ENCODE measurements around the gene ADAMTS16. TPM values are rescaled to one million over a fixed set of nuclear protein-coding genes. Genes with fewer than 3 reads are reported as not detected.

Gene ADAMTS16
- total RNA-seq, 1 donor from 2014 or later = 5.7 TPM

DNA sequence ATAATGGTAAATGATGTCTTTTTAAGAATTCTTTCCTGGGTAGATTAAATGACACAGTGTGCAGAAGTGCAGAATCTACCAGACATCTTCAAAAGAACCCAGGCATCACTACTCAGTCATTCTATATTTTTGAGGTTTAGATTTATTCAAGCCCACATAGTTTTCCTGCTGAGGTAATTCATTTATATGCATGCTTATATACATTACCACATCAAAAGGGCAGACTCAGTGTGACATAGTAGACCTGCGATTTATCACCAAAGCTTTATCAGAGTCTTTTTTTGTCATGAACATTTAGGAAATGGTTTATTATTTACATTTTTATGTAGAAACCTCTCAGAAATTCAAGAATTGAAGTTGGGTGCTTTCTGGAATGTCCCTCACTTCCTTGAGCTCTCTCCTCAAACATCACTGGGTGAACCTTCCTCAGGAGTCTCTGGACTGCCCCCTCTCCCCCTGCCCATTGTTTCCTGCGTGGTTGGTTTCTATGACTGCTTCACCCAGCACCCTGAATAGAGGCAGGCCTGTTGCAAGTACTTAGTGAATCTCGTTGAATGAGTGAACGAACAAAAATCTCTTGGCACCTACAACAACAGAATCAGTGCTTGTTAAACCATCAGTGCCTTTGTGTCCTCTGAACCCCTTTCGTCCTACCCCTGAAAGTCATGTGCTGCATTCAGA lies 42.5 kb downstream of the ADAMTS16 start:
- H3K36me3 ChIP-seq (ENCODE audit: control insufficient read depth in 3 of 3, insufficient read depth in 3 of 3, low read length in 3 of 3) = no peaks in the 10 kb centered on the region
- H3K27me3 ChIP-seq (ENCODE audit: control insufficient read depth in 3 of 3, insufficient read depth in 3 of 3, low read length in 3 of 3) = no peaks in the 10 kb centered on the region
- H3K9me3 ChIP-seq (ENCODE audit: control insufficient read depth in 3 of 3, low read length in 3 of 3) = no peaks in the 10 kb centered on the region
- no peak overlapping the region for H3K9ac ChIP-seq (ENCODE audit: low read depth in 1 of 3, low read length in 3 of 3)
- no peak overlapping the region for H3K27ac ChIP-seq (ENCODE audit: low read depth, low read length)
- H3K4me3 ChIP-seq (ENCODE audit: low read length in 3 of 3) = no peak overlapping the region
- H3K4me1 ChIP-seq (ENCODE audit: control insufficient read depth in 3 of 3, insufficient read depth in 3 of 3, low read length in 3 of 3) = no peaks in the 10 kb centered on the region

DNA sequence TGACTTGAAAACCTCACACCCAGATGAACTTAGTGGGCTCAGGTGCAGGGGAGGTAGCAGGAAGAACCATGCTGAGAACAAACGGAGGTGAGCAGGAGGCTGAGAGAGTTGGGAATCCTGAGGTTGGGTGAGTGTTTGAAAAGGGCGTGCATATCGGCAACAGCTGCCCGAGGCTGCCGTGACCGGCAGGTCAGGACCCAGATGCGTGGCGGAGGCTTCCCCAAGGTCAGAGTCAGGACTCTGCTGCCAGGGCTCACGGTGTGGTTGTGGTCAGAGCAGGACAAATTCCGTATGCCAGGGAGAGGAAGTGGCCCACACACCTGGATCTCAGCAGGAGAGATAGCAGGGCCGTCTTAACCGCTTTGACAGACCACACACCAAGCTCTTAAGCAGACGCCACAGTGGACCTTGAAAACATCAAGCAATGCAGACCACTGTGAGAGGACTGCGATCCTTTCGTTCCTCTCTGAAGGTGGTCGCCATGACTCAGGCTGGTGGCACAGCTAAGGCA lies 43.1 kb downstream of the ADAMTS16 start:
- no peaks in the 10 kb centered on the region for H3K4me1 ChIP-seq (ENCODE audit: control insufficient read depth in 3 of 3, insufficient read depth in 3 of 3, low read length in 3 of 3)
- no peaks in the 10 kb centered on the region for H3K27me3 ChIP-seq (ENCODE audit: control insufficient read depth in 3 of 3, insufficient read depth in 3 of 3, low read length in 3 of 3)
- H3K36me3 ChIP-seq (ENCODE audit: control insufficient read depth in 3 of 3, insufficient read depth in 3 of 3, low read length in 3 of 3) = no peaks in the 10 kb centered on the region
- no peak overlapping the region for H3K9ac ChIP-seq (ENCODE audit: low read depth in 1 of 3, low read length in 3 of 3)
- no peak overlapping the region for H3K4me3 ChIP-seq (ENCODE audit: low read length in 3 of 3)
- no peak overlapping the region for H3K27ac ChIP-seq (ENCODE audit: low read depth, low read length)
- no peaks in the 10 kb centered on the region for H3K9me3 ChIP-seq (ENCODE audit: control insufficient read depth in 3 of 3, low read length in 3 of 3)

DNA sequence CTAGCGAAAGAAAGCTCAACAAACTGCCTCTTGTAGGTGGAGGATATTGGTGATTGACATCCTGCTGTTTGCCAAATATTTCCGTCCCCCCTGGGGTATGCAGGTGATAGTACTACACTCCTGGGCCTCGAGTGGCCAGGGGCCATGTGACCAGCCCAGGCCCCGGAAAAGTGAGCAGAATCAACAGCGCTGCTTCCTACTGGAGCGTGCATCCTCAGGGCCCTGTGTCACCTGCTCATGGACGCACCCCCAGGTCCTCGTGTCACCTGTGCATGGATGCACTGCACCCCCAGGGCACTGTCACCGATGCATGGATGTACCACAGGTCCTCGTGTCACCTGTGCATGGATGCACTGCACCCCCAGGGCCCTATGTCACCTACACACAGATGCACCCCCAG lies 43.8 kb downstream of the ADAMTS16 start:
- H3K36me3 ChIP-seq (ENCODE audit: control insufficient read depth in 3 of 3, insufficient read depth in 3 of 3, low read length in 3 of 3) = no peaks in the 10 kb centered on the region
- H3K27me3 ChIP-seq (ENCODE audit: control insufficient read depth in 3 of 3, insufficient read depth in 3 of 3, low read length in 3 of 3) = no peaks in the 10 kb centered on the region
- H3K9ac ChIP-seq (ENCODE audit: low read depth in 1 of 3, low read length in 3 of 3) = no peak overlapping the region
- H3K27ac ChIP-seq (ENCODE audit: low read depth, low read length) = no peak overlapping the region
- no peaks in the 10 kb centered on the region for H3K9me3 ChIP-seq (ENCODE audit: control insufficient read depth in 3 of 3, low read length in 3 of 3)
- no peak overlapping the region for H3K4me3 ChIP-seq (ENCODE audit: low read length in 3 of 3)
- no peaks in the 10 kb centered on the region for H3K4me1 ChIP-seq (ENCODE audit: control insufficient read depth in 3 of 3, insufficient read depth in 3 of 3, low read length in 3 of 3)

DNA sequence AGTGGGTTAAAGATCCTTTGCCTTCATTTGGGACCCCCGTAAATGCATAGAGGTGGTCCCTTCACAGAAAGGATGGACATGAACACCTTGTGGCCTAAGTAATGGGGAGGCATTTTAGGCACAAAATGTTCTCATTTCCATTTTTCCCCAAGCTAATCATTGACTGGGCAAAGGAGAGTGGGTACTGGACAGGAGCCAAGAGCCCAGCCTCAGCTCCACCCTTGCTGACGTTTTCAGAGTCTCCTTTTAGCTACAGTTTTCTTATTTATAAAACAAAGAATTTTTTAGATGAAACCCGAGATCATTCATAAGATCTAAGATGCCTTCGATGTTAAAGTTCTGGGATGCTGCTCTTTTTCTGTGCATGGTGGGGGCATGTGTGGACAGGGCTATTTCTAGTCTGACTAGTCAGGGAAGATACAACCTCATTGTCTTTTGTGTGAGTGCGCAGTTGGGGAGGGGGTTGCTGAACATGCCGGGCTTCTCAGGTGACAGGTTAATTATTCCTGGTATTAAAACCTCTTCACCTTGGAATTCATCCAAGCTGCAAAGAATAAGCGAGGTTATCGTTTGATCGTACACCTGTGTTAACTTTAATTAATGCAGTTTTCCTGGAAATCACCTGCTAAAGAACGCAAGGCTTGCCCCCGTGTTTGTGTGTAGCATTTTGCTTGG lies 48.4 kb downstream of the ADAMTS16 start:
- no peak overlapping the region for H3K9ac ChIP-seq (ENCODE audit: low read depth in 1 of 3, low read length in 3 of 3)
- no peaks in the 10 kb centered on the region for H3K4me1 ChIP-seq (ENCODE audit: control insufficient read depth in 3 of 3, insufficient read depth in 3 of 3, low read length in 3 of 3)
- no peak overlapping the region for H3K4me3 ChIP-seq (ENCODE audit: low read length in 3 of 3)
- no peak overlapping the region for H3K27ac ChIP-seq (ENCODE audit: low read depth, low read length)
- no peaks in the 10 kb centered on the region for H3K36me3 ChIP-seq (ENCODE audit: control insufficient read depth in 3 of 3, insufficient read depth in 3 of 3, low read length in 3 of 3)
- no peaks in the 10 kb centered on the region for H3K9me3 ChIP-seq (ENCODE audit: control insufficient read depth in 3 of 3, low read length in 3 of 3)
- no peaks in the 10 kb centered on the region for H3K27me3 ChIP-seq (ENCODE audit: control insufficient read depth in 3 of 3, insufficient read depth in 3 of 3, low read length in 3 of 3)

DNA sequence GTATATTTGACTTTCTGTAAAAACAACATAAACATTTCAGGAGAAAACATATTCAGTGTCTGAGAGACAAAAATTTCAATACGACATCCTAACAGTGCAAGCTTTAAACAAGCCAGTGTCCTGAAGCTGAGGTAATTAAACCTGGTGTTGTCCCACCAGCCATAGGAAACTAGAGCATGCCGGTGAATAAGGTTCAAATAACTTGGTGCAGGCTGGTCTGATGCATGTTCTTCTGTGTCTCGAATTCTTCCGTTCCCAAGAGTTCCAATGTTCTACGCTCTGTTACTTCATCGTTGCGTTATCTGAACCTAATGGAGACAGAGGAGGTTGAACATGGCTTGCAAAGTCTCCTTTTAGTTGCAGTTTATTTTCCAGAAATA lies 48.9 kb downstream of the ADAMTS16 start:
- Histone ChIP-seq H3K27me3 (ENCODE audit: control insufficient read depth in 3 of 3, insufficient read depth in 3 of 3, low read length in 3 of 3) (no peaks in the 10 kb centered on the region), H3K4me1 (ENCODE audit: control insufficient read depth in 3 of 3, insufficient read depth in 3 of 3, low read length in 3 of 3) (no peaks in the 10 kb centered on the region), H3K4me3 (ENCODE audit: low read length in 3 of 3) (no peak overlapping the region), H3K9ac (ENCODE audit: low read depth in 1 of 3, low read length in 3 of 3) (no peak overlapping the region), H3K36me3 (ENCODE audit: control insufficient read depth in 3 of 3, insufficient read depth in 3 of 3, low read length in 3 of 3) (no peaks in the 10 kb centered on the region), H3K9me3 (ENCODE audit: control insufficient read depth in 3 of 3, low read length in 3 of 3) (no peaks in the 10 kb centered on the region), H3K27ac (ENCODE audit: low read depth, low read length) (no peak overlapping the region)

DNA sequence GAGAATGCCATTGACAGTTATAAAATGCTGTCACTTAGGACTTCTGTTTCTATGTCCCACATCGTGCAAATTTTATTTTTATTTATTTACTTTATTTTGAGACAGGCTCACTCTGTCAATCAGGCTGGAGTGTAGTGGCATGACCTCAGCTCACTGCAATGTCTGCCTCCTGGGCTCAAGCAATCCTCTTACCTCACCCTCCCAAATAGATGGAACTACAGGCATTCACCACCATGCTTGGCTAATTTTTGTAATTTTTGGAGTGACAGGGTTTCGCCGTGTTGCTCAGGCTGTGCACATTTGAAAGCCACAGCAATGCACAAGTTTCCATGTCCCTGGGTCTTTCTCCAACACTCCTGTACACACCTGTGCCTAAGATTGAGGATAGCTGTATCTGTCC lies 51.8 kb downstream of the ADAMTS16 start:
- H3K36me3 ChIP-seq (ENCODE audit: control insufficient read depth in 3 of 3, insufficient read depth in 3 of 3, low read length in 3 of 3) = no peaks in the 10 kb centered on the region
- no peaks in the 10 kb centered on the region for H3K4me1 ChIP-seq (ENCODE audit: control insufficient read depth in 3 of 3, insufficient read depth in 3 of 3, low read length in 3 of 3)
- no peak overlapping the region for H3K27ac ChIP-seq (ENCODE audit: low read depth, low read length)
- H3K9me3 ChIP-seq (ENCODE audit: control insufficient read depth in 3 of 3, low read length in 3 of 3) = no peaks in the 10 kb centered on the region
- H3K4me3 ChIP-seq (ENCODE audit: low read length in 3 of 3) = no peak overlapping the region
- no peaks in the 10 kb centered on the region for H3K27me3 ChIP-seq (ENCODE audit: control insufficient read depth in 3 of 3, insufficient read depth in 3 of 3, low read length in 3 of 3)
- H3K9ac ChIP-seq (ENCODE audit: low read depth in 1 of 3, low read length in 3 of 3) = no peak overlapping the region

DNA sequence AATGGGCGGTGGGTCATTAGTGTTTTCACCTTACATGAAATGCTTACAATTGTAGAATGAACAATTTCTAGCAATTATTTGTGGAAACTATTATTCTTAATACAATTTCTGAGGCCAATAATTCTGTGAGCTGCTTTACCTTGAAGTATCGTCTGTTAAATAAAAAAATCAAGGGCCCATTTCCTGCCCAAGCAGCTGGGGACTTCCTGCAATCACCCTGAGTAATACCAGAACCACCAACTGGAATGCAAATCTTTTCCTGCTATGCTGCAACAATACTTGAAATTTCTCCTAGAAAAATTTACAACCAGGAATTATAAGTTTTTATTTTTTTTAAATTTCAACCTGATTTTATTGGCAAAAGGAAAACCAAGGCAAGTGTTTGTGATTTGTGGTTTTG lies 52.6 kb downstream of the ADAMTS16 start:
- H3K4me3 ChIP-seq (ENCODE audit: low read length in 3 of 3) = no peak overlapping the region
- H3K27ac ChIP-seq (ENCODE audit: low read depth, low read length) = no peak overlapping the region
- no peaks in the 10 kb centered on the region for H3K4me1 ChIP-seq (ENCODE audit: control insufficient read depth in 3 of 3, insufficient read depth in 3 of 3, low read length in 3 of 3)
- H3K36me3 ChIP-seq (ENCODE audit: control insufficient read depth in 3 of 3, insufficient read depth in 3 of 3, low read length in 3 of 3) = no peaks in the 10 kb centered on the region
- no peaks in the 10 kb centered on the region for H3K9me3 ChIP-seq (ENCODE audit: control insufficient read depth in 3 of 3, low read length in 3 of 3)
- no peak overlapping the region for H3K9ac ChIP-seq (ENCODE audit: low read depth in 1 of 3, low read length in 3 of 3)
- no peaks in the 10 kb centered on the region for H3K27me3 ChIP-seq (ENCODE audit: control insufficient read depth in 3 of 3, insufficient read depth in 3 of 3, low read length in 3 of 3)

DNA sequence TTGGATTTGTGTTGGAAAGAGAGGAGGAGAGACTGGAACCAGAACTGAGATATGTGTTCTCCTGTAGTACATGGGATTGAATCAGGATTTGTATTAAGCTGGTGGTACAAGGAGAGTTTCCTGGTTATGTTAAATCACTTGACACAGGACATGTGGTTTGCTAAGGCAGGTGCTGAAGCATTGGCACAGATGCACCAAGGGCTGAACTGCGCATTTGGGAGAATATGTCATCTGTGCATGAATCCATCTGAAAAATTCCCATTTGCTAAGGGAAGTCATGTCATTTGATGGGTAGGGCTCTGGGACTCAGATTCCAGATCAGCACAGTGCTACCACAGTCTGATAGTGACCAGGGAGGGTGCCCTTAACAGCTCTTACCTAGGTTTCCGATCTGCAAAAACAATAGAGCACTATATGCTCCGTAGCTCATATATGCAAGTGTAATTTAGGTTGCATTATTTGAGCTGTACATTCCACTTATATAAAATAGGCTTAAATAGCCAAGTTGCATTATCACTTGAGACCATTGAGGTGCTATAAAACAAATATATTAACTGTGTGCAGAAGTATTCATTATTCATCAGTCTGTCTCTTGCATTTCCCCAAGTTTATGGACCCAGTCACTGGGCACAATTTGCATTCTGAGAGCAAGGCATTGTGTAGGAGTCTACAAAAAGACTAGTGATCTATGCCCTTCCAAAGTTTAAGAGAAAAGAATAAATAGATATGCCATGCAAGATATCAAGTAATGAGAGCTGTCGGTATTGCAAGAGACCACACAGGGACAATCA lies 55.2 kb downstream of the ADAMTS16 start:
- H3K27ac ChIP-seq (ENCODE audit: low read depth, low read length) = no peak overlapping the region

DNA sequence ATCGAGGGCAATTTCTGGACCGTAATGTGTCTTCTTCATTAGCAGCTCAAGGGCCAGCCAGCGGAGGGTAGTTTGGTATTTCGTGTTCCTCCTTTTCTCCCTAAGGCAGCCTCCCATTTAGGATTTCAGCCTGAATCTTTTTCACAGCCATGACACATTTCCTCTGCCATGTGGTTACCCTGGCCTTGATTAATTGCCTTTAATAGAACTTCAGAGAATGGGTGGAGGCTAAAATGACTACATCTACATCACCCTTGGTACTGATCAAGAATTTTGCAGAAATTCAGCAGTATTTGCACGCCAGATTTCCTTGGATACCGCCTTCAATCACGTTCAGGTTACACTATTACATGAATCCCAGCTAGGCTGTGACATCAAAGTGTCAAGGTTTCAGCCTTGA lies 58.0 kb downstream of the ADAMTS16 start:
- H3K9ac ChIP-seq (ENCODE audit: low read depth in 1 of 3, low read length in 3 of 3) = no peak overlapping the region

More for the DNA sequence above, 55.2 kb downstream of the ADAMTS16 start:
- H3K36me3 ChIP-seq (ENCODE audit: control insufficient read depth in 3 of 3, insufficient read depth in 3 of 3, low read length in 3 of 3) = no peaks in the 10 kb centered on the region
- H3K9me3 ChIP-seq (ENCODE audit: control insufficient read depth in 3 of 3, low read length in 3 of 3) = no peaks in the 10 kb centered on the region
- H3K4me3 ChIP-seq (ENCODE audit: low read length in 3 of 3) = no peak overlapping the region
- H3K27me3 ChIP-seq (ENCODE audit: control insufficient read depth in 3 of 3, insufficient read depth in 3 of 3, low read length in 3 of 3) = no peaks in the 10 kb centered on the region
- no peak overlapping the region for H3K9ac ChIP-seq (ENCODE audit: low read depth in 1 of 3, low read length in 3 of 3)
- H3K4me1 ChIP-seq (ENCODE audit: control insufficient read depth in 3 of 3, insufficient read depth in 3 of 3, low read length in 3 of 3) = no peaks in the 10 kb centered on the region

DNA sequence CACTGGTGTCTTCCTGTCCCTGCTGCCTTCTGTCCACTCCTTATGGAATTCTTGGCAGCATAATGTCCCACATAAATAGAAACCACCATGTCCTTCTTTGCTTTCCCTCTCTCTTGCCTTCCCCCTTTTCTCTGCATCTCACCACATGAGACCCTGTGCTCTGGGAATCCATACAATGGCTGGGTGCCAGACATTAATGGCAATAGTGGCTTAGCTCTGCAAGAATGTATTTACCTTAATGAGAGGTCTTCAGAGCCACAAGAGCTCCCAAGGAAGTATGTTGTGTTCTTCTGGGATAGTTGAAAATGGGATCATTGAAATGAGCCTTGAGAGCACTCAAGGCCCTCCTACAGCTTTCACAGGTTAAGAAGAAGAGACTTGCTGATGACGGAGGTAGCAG lies 58.7 kb downstream of the ADAMTS16 start:
- Histone ChIP-seq H3K4me3 (ENCODE audit: low read length in 3 of 3) (no peak overlapping the region), H3K27me3 (ENCODE audit: control insufficient read depth in 3 of 3, insufficient read depth in 3 of 3, low read length in 3 of 3) (no peaks in the 10 kb centered on the region), H3K9me3 (ENCODE audit: control insufficient read depth in 3 of 3, low read length in 3 of 3) (no peaks in the 10 kb centered on the region), H3K4me1 (ENCODE audit: control insufficient read depth in 3 of 3, insufficient read depth in 3 of 3, low read length in 3 of 3) (no peaks in the 10 kb centered on the region), H3K9ac (ENCODE audit: low read depth in 1 of 3, low read length in 3 of 3) (no peak overlapping the region), H3K36me3 (ENCODE audit: control insufficient read depth in 3 of 3, insufficient read depth in 3 of 3, low read length in 3 of 3) (no peaks in the 10 kb centered on the region), H3K27ac (ENCODE audit: low read depth, low read length) (no peak overlapping the region)

More for the DNA sequence above, 58.0 kb downstream of the ADAMTS16 start:
- no peaks in the 10 kb centered on the region for H3K4me1 ChIP-seq (ENCODE audit: control insufficient read depth in 3 of 3, insufficient read depth in 3 of 3, low read length in 3 of 3)
- H3K9me3 ChIP-seq (ENCODE audit: control insufficient read depth in 3 of 3, low read length in 3 of 3) = no peaks in the 10 kb centered on the region
- H3K36me3 ChIP-seq (ENCODE audit: control insufficient read depth in 3 of 3, insufficient read depth in 3 of 3, low read length in 3 of 3) = no peaks in the 10 kb centered on the region
- H3K27ac ChIP-seq (ENCODE audit: low read depth, low read length) = no peak overlapping the region
- H3K4me3 ChIP-seq (ENCODE audit: low read length in 3 of 3) = no peak overlapping the region
- H3K27me3 ChIP-seq (ENCODE audit: control insufficient read depth in 3 of 3, insufficient read depth in 3 of 3, low read length in 3 of 3) = no peaks in the 10 kb centered on the region

All from skeletal muscle tissue (tissue), 4 donors.